ENCODE data around the gene DICER1. TPM values are rescaled to one million over a fixed set of nuclear protein-coding genes. Genes with fewer than 3 reads are reported as not detected.

DICER1 gene
- total RNA-seq, 1 donor from 2014 or later: 69.6 TPM

GRCh38 chr14:95195031-95195430 lies 37.7 kb upstream of the DICER1 start:
- peaks cover 4% of the 10 kb centered on the region for H3K4me1 Mint-ChIP-seq
- no peaks in the 10 kb centered on the region for H3K9me3 Mint-ChIP-seq
- H3K27ac Mint-ChIP-seq: no peak overlapping the region
- DNase-seq (no peak), ATAC-seq (ENCODE audit: low read depth) (no peak)
- H3K36me3 Mint-ChIP-seq (ENCODE audit: low read depth): peaks cover 30% of the 10 kb centered on the region
- no peak overlapping the region for H3K4me3 Mint-ChIP-seq
- CTCF ChIA-PET: no interaction called here
- H3K27me3 Mint-ChIP-seq: no peaks in the 10 kb centered on the region
- no peak for TF ChIP-seq CTCF (IDR thresholded peaks at IDR 0.05)
- intact Hi-C loops (cut with micrococcal nuclease): loop anchor here (5.0 kb wide), 3 partner anchors 53 to 508 kb away; no protein-coding TSS in a partner anchor
- POLR2A ChIA-PET: no interaction called here

- ATAC-seq (ENCODE audit: low read depth) (no peak), DNase-seq (no peak)
- CTCF ChIA-PET: no interaction called here
- intact Hi-C loops (cut with micrococcal nuclease): no loop called here
- no peak overlapping the region for H3K27ac Mint-ChIP-seq
- H3K36me3 Mint-ChIP-seq (ENCODE audit: low read depth): peaks cover 33% of the 10 kb centered on the region
- H3K9me3 Mint-ChIP-seq: peaks cover 4% of the 10 kb centered on the region
- peaks cover 4% of the 10 kb centered on the region for H3K4me1 Mint-ChIP-seq
- POLR2A ChIA-PET: no interaction called here
- TF ChIP-seq CTCF (IDR thresholded peaks at IDR 0.05): no peak
- no peaks in the 10 kb centered on the region for H3K27me3 Mint-ChIP-seq
- no peak overlapping the region for H3K4me3 Mint-ChIP-seq
These were observed 35.8 kb upstream of the DICER1 start for GRCh38 chr14:95193081-95193480.

- intact Hi-C loops (cut with micrococcal nuclease): no loop called here
- peaks cover 8% of the 10 kb centered on the region for H3K9me3 Mint-ChIP-seq
- H3K36me3 Mint-ChIP-seq (ENCODE audit: low read depth): peaks cover 34% of the 10 kb centered on the region
- ChIA-PET CTCF (no interaction called here), POLR2A (no interaction called here)
- no peak for TF ChIP-seq CTCF (IDR thresholded peaks at IDR 0.05)
- H3K4me3 Mint-ChIP-seq: no peak overlapping the region
- no peak overlapping the region for H3K27ac Mint-ChIP-seq
- H3K27me3 Mint-ChIP-seq: no peaks in the 10 kb centered on the region
- ATAC-seq (ENCODE audit: low read depth) (no peak), DNase-seq (no peak)
- peaks cover 4% of the 10 kb centered on the region for H3K4me1 Mint-ChIP-seq
These were observed 35.0 kb upstream of the DICER1 start for GRCh38 chr14:95192311-95192710.

GRCh38 chr14:95191445-95192199 lies 34.3 kb upstream of the DICER1 start:
- H3K9me3 Mint-ChIP-seq: peaks cover 8% of the 10 kb centered on the region
- no peak for DNase-seq
- H3K27ac Mint-ChIP-seq: no peak overlapping the region
- ChIA-PET POLR2A (no interaction called here), CTCF (no interaction called here)
- TF ChIP-seq CTCF (IDR thresholded peaks at IDR 0.05): no peak
- peaks cover 4% of the 10 kb centered on the region for H3K27me3 Mint-ChIP-seq
- intact Hi-C loops (cut with micrococcal nuclease): no loop called here
- peaks cover 3% of the 10 kb centered on the region for H3K4me1 Mint-ChIP-seq
- no peak for ATAC-seq (ENCODE audit: low read depth)
- H3K36me3 Mint-ChIP-seq (ENCODE audit: low read depth): peaks cover 35% of the 10 kb centered on the region
- H3K4me3 Mint-ChIP-seq: no peak overlapping the region

- CTCF ChIA-PET: no interaction called here
- DNase-seq: no peak
- POLR2A ChIA-PET: no interaction called here
- intact Hi-C loops (cut with micrococcal nuclease): no loop called here
- Mint-ChIP-seq H3K36me3 (ENCODE audit: low read depth) (peaks cover 35% of the 10 kb centered on the region), H3K27ac (no peak overlapping the region), H3K4me1 (peaks cover under 1% of the 10 kb centered on the region), H3K9me3 (peaks cover 8% of the 10 kb centered on the region), H3K4me3 (no peak overlapping the region), H3K27me3 (peaks cover 5% of the 10 kb centered on the region)
- ATAC-seq (ENCODE audit: low read depth): no peak
- no peak for TF ChIP-seq CTCF (IDR thresholded peaks at IDR 0.05)
These were observed 33.5 kb upstream of the DICER1 start for GRCh38 chr14:95190857-95191256.

Measured in activated B cell treated with CpG ODN at 0.5 μM for 24 hours (primary cell).